Measurements from ENCODE around the gene PATJ.
"Not testable (repeated sequence)": the region's sequence is repeated elsewhere in the genome, so short reads cannot be mapped to it uniquely, and the experiment has no call there.

The PATJ gene

GRCh38 chr1:62184336-62184735 is 442.1 kb downstream of the PATJ start:
- Histone ChIP-seq H3K27ac (no peak overlapping the region), H3K9me3 (no peaks in the 10 kb centered on the region), H3K27me3 (no peaks in the 10 kb centered on the region), H3K4me3 (ENCODE audit: low read depth in 1 of 2, low read length in 1 of 2) (no peak overlapping the region), H3K4me1 (ENCODE audit: control insufficient read depth in 1 of 2, insufficient read depth in 1 of 2, low read depth in 1 of 2, low read length in 1 of 2) (no peaks in the 10 kb centered on the region), H3K36me3 (no peaks in the 10 kb centered on the region)
- TF ChIP-seq CTCF (IDR thresholded peaks at IDR 0.05), result no peak

- not testable (repeated sequence) for H3K27ac ChIP-seq; H3K27me3 ChIP-seq; H3K9me3 ChIP-seq; H3K4me3 ChIP-seq (ENCODE audit: low read depth in 1 of 2, low read length in 1 of 2); H3K4me1 ChIP-seq (ENCODE audit: control insufficient read depth in 1 of 2, insufficient read depth in 1 of 2, low read depth in 1 of 2, low read length in 1 of 2); H3K36me3 ChIP-seq
Measured at GRCh38 chr1:62185233-62185632, 443.0 kb downstream of the PATJ start.

GRCh38 chr1:62185677-62186076 is 443.4 kb downstream of the PATJ start:
- Histone ChIP-seq H3K27me3 (no peaks in the 10 kb centered on the region), H3K9me3 (no peaks in the 10 kb centered on the region), H3K4me3 (ENCODE audit: low read depth in 1 of 2, low read length in 1 of 2) (no peak overlapping the region), H3K4me1 (ENCODE audit: control insufficient read depth in 1 of 2, insufficient read depth in 1 of 2, low read depth in 1 of 2, low read length in 1 of 2) (no peaks in the 10 kb centered on the region), H3K27ac (no peak overlapping the region), H3K36me3 (no peaks in the 10 kb centered on the region)
- no peak for TF ChIP-seq CTCF (IDR thresholded peaks at IDR 0.05)

GRCh38 chr1:62187548-62187947 is 445.3 kb downstream of the PATJ start:
- Histone ChIP-seq H3K4me1 (ENCODE audit: control insufficient read depth in 1 of 2, insufficient read depth in 1 of 2, low read depth in 1 of 2, low read length in 1 of 2) (no peaks in the 10 kb centered on the region), H3K36me3 (no peaks in the 10 kb centered on the region), H3K9me3 (no peaks in the 10 kb centered on the region), H3K27ac (no peak overlapping the region), H3K27me3 (no peaks in the 10 kb centered on the region), H3K4me3 (ENCODE audit: low read depth in 1 of 2, low read length in 1 of 2) (no peak overlapping the region)
- TF ChIP-seq CTCF (IDR thresholded peaks at IDR 0.05), result no peak

- no peak for TF ChIP-seq CTCF (IDR thresholded peaks at IDR 0.05)
- Histone ChIP-seq H3K27me3 (peaks cover 2% of the 10 kb centered on the region), H3K4me3 (ENCODE audit: low read depth in 1 of 2, low read length in 1 of 2) (no peak overlapping the region), H3K27ac (no peak overlapping the region), H3K9me3 (no peaks in the 10 kb centered on the region), H3K4me1 (ENCODE audit: control insufficient read depth in 1 of 2, insufficient read depth in 1 of 2, low read depth in 1 of 2, low read length in 1 of 2) (no peaks in the 10 kb centered on the region), H3K36me3 (no peaks in the 10 kb centered on the region)
Measured at GRCh38 chr1:62188111-62188510, 445.8 kb downstream of the PATJ start.

GRCh38 chr1:62194651-62195544 is 452.6 kb downstream of the PATJ start, which contains the start of gene L1TD1:
TSS of gene L1TD1 (plus strand) at chr1:62194849. CDS start at chr1:62206629, 11,780 bp downstream.
- no peak within 1 kb of the TSS for H3K27ac ChIP-seq
- no peak for TF ChIP-seq CTCF (IDR thresholded peaks at IDR 0.05)
- peaks cover 68% of the 10 kb centered on the region for H3K27me3 ChIP-seq
- H3K4me1 ChIP-seq (ENCODE audit: control insufficient read depth in 1 of 2, insufficient read depth in 1 of 2, low read depth in 1 of 2, low read length in 1 of 2), result peaks cover 0 to 6% of the 10 kb centered on the region in 2 experiments
- H3K36me3 ChIP-seq, result no peaks in the 10 kb centered on the region
- no peaks in the 10 kb centered on the region for H3K9me3 ChIP-seq
- no peak within 1 kb of the TSS for H3K4me3 ChIP-seq (ENCODE audit: low read depth in 1 of 2, low read length in 1 of 2)

All from neutrophil (primary cell).